Measurements from ENCODE around the gene S100A11. TPM values are rescaled to one million over a fixed set of nuclear protein-coding genes. Genes with fewer than 3 reads are reported as not detected.

Gene S100A11
- total and polyA plus RNA-seq, 2 donors (not counting 1 experiment from before 2014, with no cell fraction given), result 26.2 to 31.4 TPM

GRCh38 chr1:152005360-152005912 is 31.4 kb downstream of the S100A11 start:
- Histone ChIP-seq H3K9ac (ENCODE audit: low read length) (no peak overlapping the region), H3K4me1 (ENCODE audit: control insufficient read depth in 2 of 2, insufficient read depth in 2 of 2, low read length in 2 of 2) (no peaks in the 10 kb centered on the region), H3K4me3 (ENCODE audit: control extremely low read depth in 1 of 5, extremely low read depth in 1 of 5, insufficient read depth in 1 of 5, low read depth in 2 of 5, low read length in 4 of 5) (no peak overlapping the region), H2AFZ (ENCODE audit: insufficient read depth, low read depth, low read length, poor library complexity, severe bottlenecking) (no peak overlapping the region), H3K4me2 (replicated peaks; ENCODE audit: low read depth, low read length, poor library complexity, severe bottlenecking) (no peak overlapping the region), H3K9me3 (ENCODE audit: control extremely low read depth in 1 of 3, control insufficient read depth in 2 of 3, insufficient read depth in 1 of 3, low read length in 2 of 3) (no peaks in the 10 kb centered on the region), H3K27me3 (replicated peaks in 1 of 4; ENCODE audit: control extremely low read depth in 1 of 4, control insufficient read depth in 3 of 4, insufficient read depth in 4 of 4, low read length in 3 of 4) (peaks cover 0 to 25% (median 0%) of the 10 kb centered on the region in 4 experiments), H3K27ac (ENCODE audit: low read length in 2 of 2) (no peak overlapping the region), H3K36me3 (replicated peaks in 1 of 2; ENCODE audit: control extremely low read depth in 1 of 2, control insufficient read depth in 1 of 2, extremely low read depth in 1 of 2, insufficient read depth in 2 of 2, low read length in 1 of 2) (no peaks in the 10 kb centered on the region), H4K20me1 (ENCODE audit: control insufficient read depth, insufficient read depth, low read length, poor library complexity, severe bottlenecking) (no peaks in the 10 kb centered on the region), H3K79me2 (ENCODE audit: control insufficient read depth, insufficient read depth, low read length) (no peaks in the 10 kb centered on the region)
- ChIA-PET CTCF (interaction anchor here (7.9 to 16.1 kb wide), 4 partner anchors 17 to 116 kb away, joined by 115 to 341 read pairs (median 222); partner anchors contain the start of gene S100A10), POLR2A (no interaction called here)
- H3K27me3 Mint-ChIP-seq, result peaks cover 49% of the 10 kb centered on the region
- DNase-seq (no peak), ATAC-seq (ENCODE audit: low read depth) (no peak)
- WGBS (ENCODE audit: insufficient coverage), result 63% methylated on average over 3 of the region's 4 CpGs
- no peaks in the 10 kb centered on the region for H3K9me3 Mint-ChIP-seq (ENCODE audit: insufficient read depth)
- H3K4me1 Mint-ChIP-seq, result no peaks in the 10 kb centered on the region
- no peak overlapping the region for H3K27ac Mint-ChIP-seq
- intact Hi-C loops (cut with micrococcal nuclease), result no loop called here
- H3K4me3 Mint-ChIP-seq, result no peak overlapping the region
- TF ChIP-seq EZH2 (IDR thresholded peaks at IDR 0.05; ENCODE audit: borderline replicate concordance, insufficient read depth, low read depth, low read length, poor library complexity, severe bottlenecking) (no peak), CTCF (IDR thresholded peaks at IDR 0.05) (no peak)

GRCh38 chr1:152003846-152004442 is 32.9 kb downstream of the S100A11 start:
- Histone ChIP-seq H3K4me1 (ENCODE audit: control insufficient read depth in 2 of 2, insufficient read depth in 2 of 2, low read length in 2 of 2) (no peaks in the 10 kb centered on the region), H3K9ac (ENCODE audit: low read length) (no peak overlapping the region), H3K36me3 (replicated peaks in 1 of 2; ENCODE audit: control extremely low read depth in 1 of 2, control insufficient read depth in 1 of 2, extremely low read depth in 1 of 2, insufficient read depth in 2 of 2, low read length in 1 of 2) (no peaks in the 10 kb centered on the region), H3K4me3 (ENCODE audit: control extremely low read depth in 1 of 5, extremely low read depth in 1 of 5, insufficient read depth in 1 of 5, low read depth in 2 of 5, low read length in 4 of 5) (no peak overlapping the region), H3K27me3 (replicated peaks in 1 of 4; ENCODE audit: control extremely low read depth in 1 of 4, control insufficient read depth in 3 of 4, insufficient read depth in 4 of 4, low read length in 3 of 4) (peaks cover 0 to 25% (median 0%) of the 10 kb centered on the region in 4 experiments), H4K20me1 (ENCODE audit: control insufficient read depth, insufficient read depth, low read length, poor library complexity, severe bottlenecking) (no peaks in the 10 kb centered on the region), H3K79me2 (ENCODE audit: control insufficient read depth, insufficient read depth, low read length) (no peaks in the 10 kb centered on the region), H3K9me3 (ENCODE audit: control extremely low read depth in 1 of 3, control insufficient read depth in 2 of 3, insufficient read depth in 1 of 3, low read length in 2 of 3) (no peaks in the 10 kb centered on the region), H2AFZ (ENCODE audit: insufficient read depth, low read depth, low read length, poor library complexity, severe bottlenecking) (no peak overlapping the region), H3K27ac (ENCODE audit: low read length in 2 of 2) (no peak overlapping the region), H3K4me2 (replicated peaks; ENCODE audit: low read depth, low read length, poor library complexity, severe bottlenecking) (no peak overlapping the region)
- intact Hi-C loops (cut with micrococcal nuclease), result loop anchor here (5.0 kb wide), 1 partner anchor 702 kb away; no protein-coding TSS in a partner anchor
- Mint-ChIP-seq H3K27ac (no peak overlapping the region), H3K9me3 (ENCODE audit: insufficient read depth) (no peaks in the 10 kb centered on the region), H3K4me1 (no peaks in the 10 kb centered on the region), H3K27me3 (peaks cover 47% of the 10 kb centered on the region), H3K4me3 (no peak overlapping the region)
- TF ChIP-seq EZH2 (IDR thresholded peaks at IDR 0.05; ENCODE audit: borderline replicate concordance, insufficient read depth, low read depth, low read length, poor library complexity, severe bottlenecking) (no peak), CTCF (IDR thresholded peaks at IDR 0.05) (no peak)
- POLR2A ChIA-PET, result no interaction called here
- CTCF ChIA-PET, result interaction anchor here (1.5 to 16.1 kb wide), 8 partner anchors 16 to 410 kb away, joined by 4 to 341 read pairs (median 64); partner anchors contain the start of gene S100A10
- DNase-seq (no peak), ATAC-seq (ENCODE audit: low read depth) (no peak)
- 84% methylated on average over 4 of the region's 4 CpGs for WGBS (ENCODE audit: insufficient coverage)
